GM12874 (cell line): ENCODE measurements around the gene TBX15.

ENCODE experiments used
- CTCF ChIP-seq: IDR thresholded peaks from 2 replicates; pipeline ENCODE4 v1.5.1; 2011; ENCODE audit warnings: low read depth, mild to moderate bottlenecking, control low read depth, low read length, moderate library complexity; ENCODE audit not compliant: insufficient read depth

The TBX15 gene

GRCh38 chr1:118982821-118983557 lies 5.2 kb downstream of the TBX15 start:
- no peak for TF ChIP-seq CTCF

- TF ChIP-seq CTCF = no peak
Observed at GRCh38 chr1:118982266-118982665, 5.9 kb downstream of the TBX15 start.

GRCh38 chr1:118981436-118981835 lies 6.7 kb downstream of the TBX15 start:
- TF ChIP-seq CTCF = no peak

GRCh38 chr1:118979754-118980575 lies 8.2 kb downstream of the TBX15 start:
- TF ChIP-seq CTCF = no peak

- no peak for TF ChIP-seq CTCF
Observed at GRCh38 chr1:118978914-118979701, 9.0 kb downstream of the TBX15 start.

GRCh38 chr1:118977600-118977999 lies 10.5 kb downstream of the TBX15 start:
- TF ChIP-seq CTCF = no peak

- no peak for TF ChIP-seq CTCF
Observed at GRCh38 chr1:118974661-118975060, 13.5 kb downstream of the TBX15 start.
